ENCODE results near the gene DACT3. TPM values are rescaled to one million over a fixed set of nuclear protein-coding genes. Genes with fewer than 3 reads are reported as not detected.
A peak's percentile ranks its signal among the peaks of the same experiment; 100 is the strongest.

The DACT3 gene
- total and polyA plus RNA-seq, 4 donors: 24.4 to 216 (median 65.6) TPM

GRCh38 chr19:46614114-46614722 lies 46.8 kb downstream of the DACT3 start:
- Histone ChIP-seq H3K27me3 (ENCODE audit: control insufficient read depth in 1 of 2, insufficient read depth in 2 of 2, low read length in 1 of 2) (no peaks in the 10 kb centered on the region), H3K4me1 (ENCODE audit: control insufficient read depth in 1 of 2, insufficient read depth in 2 of 2, low read length in 2 of 2) (peaks cover 0 to 2% of the 10 kb centered on the region in 2 donors), H3K27ac (ENCODE audit: low read depth in 1 of 2, low read length in 2 of 2) (no peak overlapping the region), H3K36me3 (ENCODE audit: control insufficient read depth in 1 of 2, insufficient read depth in 2 of 2, low read length in 1 of 2) (no peaks in the 10 kb centered on the region), H3K9me3 (ENCODE audit: control insufficient read depth, low read length) (no peaks in the 10 kb centered on the region), H3K4me3 (ENCODE audit: low read length in 2 of 2) (no peak overlapping the region)
- peak; percentile 90 to 95 for DNase-seq
- intact Hi-C loops (cut with DNase I): loop anchor here in 1 of 2 donors (1.0 kb wide), 1 partner anchor 48 kb away; no protein-coding TSS in a partner anchor
- ATAC-seq (ENCODE audit: low FRiP score): peak; percentile 91
- WGBS, 2 donors: 3 to 5% methylated on average over 12 of the region's 12 CpGs

DNA sequence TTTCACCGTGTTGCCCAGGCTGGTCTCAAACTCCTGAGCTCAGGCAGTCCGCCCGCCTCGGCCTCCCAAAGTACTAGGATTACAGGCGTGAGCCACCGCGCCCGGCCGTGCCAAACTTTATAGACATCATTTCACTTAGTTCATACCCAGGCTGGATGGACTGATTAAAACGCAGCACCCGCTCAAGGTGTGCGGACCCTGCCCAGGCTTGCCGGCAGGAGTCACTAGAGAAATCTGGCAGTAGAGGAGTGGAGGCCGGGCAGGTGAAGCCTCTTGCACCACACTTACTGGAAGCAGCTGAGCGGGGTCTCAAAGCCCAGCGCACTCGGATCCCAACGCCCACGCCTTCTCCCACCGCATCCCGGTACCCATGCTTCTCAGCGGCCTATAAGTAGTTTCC lies 47.5 kb downstream of the DACT3 start:
- peak; percentile 48 to 74 for DNase-seq
- WGBS, 2 donors: 87 to 89% methylated on average over 22 of the region's 22 CpGs
- H3K27ac ChIP-seq (ENCODE audit: low read depth in 1 of 2, low read length in 2 of 2): no peak overlapping the region
- no peak overlapping the region for H3K4me3 ChIP-seq (ENCODE audit: low read length in 2 of 2)
- intact Hi-C loops (cut with DNase I): no loop called here
- H3K9me3 ChIP-seq (ENCODE audit: control insufficient read depth, low read length): no peaks in the 10 kb centered on the region
- no peak for ATAC-seq (ENCODE audit: low FRiP score)
- H3K27me3 ChIP-seq (ENCODE audit: control insufficient read depth in 1 of 2, insufficient read depth in 2 of 2, low read length in 1 of 2): no peaks in the 10 kb centered on the region
- peaks cover 0 to 3% of the 10 kb centered on the region in 2 donors for H3K36me3 ChIP-seq (ENCODE audit: control insufficient read depth in 1 of 2, insufficient read depth in 2 of 2, low read length in 1 of 2)
- H3K4me1 ChIP-seq (ENCODE audit: control insufficient read depth in 1 of 2, insufficient read depth in 2 of 2, low read length in 2 of 2): peaks cover 0 to under 1% of the 10 kb centered on the region in 2 donors

DNA sequence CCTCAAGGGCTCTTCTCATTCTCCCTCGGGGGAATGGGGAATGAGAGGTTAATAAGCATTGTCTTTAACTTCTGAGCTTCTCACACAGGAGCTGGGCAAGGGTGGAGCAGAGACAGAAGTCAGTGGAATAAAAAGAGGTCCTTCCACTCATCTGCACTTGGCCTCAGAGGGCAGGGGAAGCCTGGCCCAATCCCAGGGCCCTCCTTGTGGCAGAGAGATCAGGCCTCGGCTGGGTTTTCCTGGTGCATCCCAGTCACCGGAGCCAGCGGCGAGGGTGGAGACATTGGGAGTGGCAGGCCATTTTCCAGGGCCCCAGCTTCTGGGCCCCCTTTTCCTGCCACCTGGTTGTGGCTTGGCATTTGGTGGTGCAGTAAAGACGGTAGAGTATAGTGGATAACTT lies 49.2 kb downstream of the DACT3 start:
- DNase-seq (peak; percentile 33 to 57), ATAC-seq (ENCODE audit: low FRiP score) (no peak)

DNA sequence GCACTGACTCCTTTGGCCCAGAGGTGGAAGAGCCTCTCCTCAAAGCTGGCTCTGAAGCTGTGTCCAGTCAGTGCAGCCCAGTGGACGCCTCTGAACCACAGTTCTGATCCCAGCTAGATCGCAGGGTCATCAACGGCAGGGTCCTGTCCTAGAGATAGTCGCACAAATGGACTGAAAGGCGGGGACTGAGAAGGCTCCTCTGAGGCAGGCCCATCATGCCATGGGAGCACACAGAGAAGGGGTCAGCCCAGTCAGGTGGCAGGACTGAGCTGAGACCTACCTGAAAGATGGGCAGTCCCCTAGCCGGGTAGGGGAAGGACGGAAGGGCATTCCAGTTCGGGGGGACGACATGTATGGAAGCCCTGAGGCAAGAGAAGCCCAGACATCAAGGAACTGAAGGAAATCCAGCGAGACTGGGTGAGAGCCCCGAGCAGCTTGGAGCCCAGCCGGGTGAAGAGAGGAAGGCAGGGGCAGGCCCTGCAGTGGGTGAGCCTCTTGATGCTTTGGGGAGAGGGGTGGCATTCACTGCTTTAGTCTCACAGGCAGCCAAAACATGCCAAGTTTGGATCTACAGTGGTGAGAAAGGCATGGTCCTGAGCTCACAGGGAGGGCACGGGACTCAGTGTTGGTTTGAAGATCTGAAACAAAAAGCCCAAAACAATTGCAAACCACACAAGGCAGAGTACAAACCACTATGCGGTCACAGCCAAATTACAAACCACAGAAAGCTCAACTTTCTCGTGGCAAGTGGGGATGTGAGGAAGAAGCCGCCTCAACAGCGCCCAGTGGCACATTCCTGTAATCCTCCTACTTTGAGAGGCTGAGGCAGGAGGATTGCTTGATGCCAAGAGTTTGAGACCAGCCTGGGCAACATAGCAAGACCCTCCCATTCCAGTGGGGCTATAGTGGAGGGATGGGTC lies 49.9 kb downstream of the DACT3 start:
- Histone ChIP-seq H3K9me3 (ENCODE audit: control insufficient read depth, low read length) (no peaks in the 10 kb centered on the region), H3K4me1 (ENCODE audit: control insufficient read depth in 1 of 2, insufficient read depth in 2 of 2, low read length in 2 of 2) (no peaks in the 10 kb centered on the region), H3K27me3 (ENCODE audit: control insufficient read depth in 1 of 2, insufficient read depth in 2 of 2, low read length in 1 of 2) (no peaks in the 10 kb centered on the region), H3K4me3 (ENCODE audit: low read length in 2 of 2) (no peak overlapping the region), H3K27ac (ENCODE audit: low read depth in 1 of 2, low read length in 2 of 2) (no peak overlapping the region), H3K36me3 (ENCODE audit: control insufficient read depth in 1 of 2, insufficient read depth in 2 of 2, low read length in 1 of 2) (peaks cover 0 to 6% of the 10 kb centered on the region in 2 donors)
- DNase-seq (peak; percentile 39 to 69), ATAC-seq (ENCODE audit: low FRiP score) (no peak)
- 70% methylated on average over 17 of the region's 17 CpGs for WGBS, 2 donors
- intact Hi-C loops (cut with DNase I): loop anchor here in 1 of 2 donors (2.0 kb wide), 1 partner anchor 52 kb away; no protein-coding TSS in a partner anchor

More for the DNA sequence above, 49.2 kb downstream of the DACT3 start:
- H3K36me3 ChIP-seq (ENCODE audit: control insufficient read depth in 1 of 2, insufficient read depth in 2 of 2, low read length in 1 of 2): peaks cover 0 to 6% of the 10 kb centered on the region in 2 donors
- H3K4me1 ChIP-seq (ENCODE audit: control insufficient read depth in 1 of 2, insufficient read depth in 2 of 2, low read length in 2 of 2): no peaks in the 10 kb centered on the region
- 78 to 79% methylated on average over 6 of the region's 6 CpGs for WGBS, 2 donors
- H3K4me3 ChIP-seq (ENCODE audit: low read length in 2 of 2): no peak overlapping the region
- H3K27me3 ChIP-seq (ENCODE audit: control insufficient read depth in 1 of 2, insufficient read depth in 2 of 2, low read length in 1 of 2): no peaks in the 10 kb centered on the region
- no peaks in the 10 kb centered on the region for H3K9me3 ChIP-seq (ENCODE audit: control insufficient read depth, low read length)
- intact Hi-C loops (cut with DNase I): loop anchor here (1.0 to 2.0 kb wide), 2 partner anchors 10 to 51 kb away; partner anchors contain the start of gene CALM3 (in 1 of the 2)
- no peak overlapping the region for H3K27ac ChIP-seq (ENCODE audit: low read depth in 1 of 2, low read length in 2 of 2)

GRCh38 chr19:46610413-46610775 lies 50.6 kb downstream of the DACT3 start:
- Histone ChIP-seq H3K36me3 (ENCODE audit: control insufficient read depth in 1 of 2, insufficient read depth in 2 of 2, low read length in 1 of 2) (peaks cover 0 to 6% of the 10 kb centered on the region in 2 donors), H3K4me1 (ENCODE audit: control insufficient read depth in 1 of 2, insufficient read depth in 2 of 2, low read length in 2 of 2) (peaks cover 0 to 4% of the 10 kb centered on the region in 2 donors), H3K4me3 (ENCODE audit: low read length in 2 of 2) (no peak overlapping the region), H3K9me3 (ENCODE audit: control insufficient read depth, low read length) (no peaks in the 10 kb centered on the region), H3K27me3 (ENCODE audit: control insufficient read depth in 1 of 2, insufficient read depth in 2 of 2, low read length in 1 of 2) (no peaks in the 10 kb centered on the region), H3K27ac (ENCODE audit: low read depth in 1 of 2, low read length in 2 of 2) (no peak overlapping the region)
- 31 to 40% methylated on average over 5 of the region's 5 CpGs for WGBS, 2 donors
- ATAC-seq (ENCODE audit: low FRiP score) (no peak), DNase-seq (peak; percentile 23 to 24)
- intact Hi-C loops (cut with DNase I): loop anchor here in 1 of 2 donors (2.0 kb wide), 1 partner anchor 52 kb away; no protein-coding TSS in a partner anchor

DNA sequence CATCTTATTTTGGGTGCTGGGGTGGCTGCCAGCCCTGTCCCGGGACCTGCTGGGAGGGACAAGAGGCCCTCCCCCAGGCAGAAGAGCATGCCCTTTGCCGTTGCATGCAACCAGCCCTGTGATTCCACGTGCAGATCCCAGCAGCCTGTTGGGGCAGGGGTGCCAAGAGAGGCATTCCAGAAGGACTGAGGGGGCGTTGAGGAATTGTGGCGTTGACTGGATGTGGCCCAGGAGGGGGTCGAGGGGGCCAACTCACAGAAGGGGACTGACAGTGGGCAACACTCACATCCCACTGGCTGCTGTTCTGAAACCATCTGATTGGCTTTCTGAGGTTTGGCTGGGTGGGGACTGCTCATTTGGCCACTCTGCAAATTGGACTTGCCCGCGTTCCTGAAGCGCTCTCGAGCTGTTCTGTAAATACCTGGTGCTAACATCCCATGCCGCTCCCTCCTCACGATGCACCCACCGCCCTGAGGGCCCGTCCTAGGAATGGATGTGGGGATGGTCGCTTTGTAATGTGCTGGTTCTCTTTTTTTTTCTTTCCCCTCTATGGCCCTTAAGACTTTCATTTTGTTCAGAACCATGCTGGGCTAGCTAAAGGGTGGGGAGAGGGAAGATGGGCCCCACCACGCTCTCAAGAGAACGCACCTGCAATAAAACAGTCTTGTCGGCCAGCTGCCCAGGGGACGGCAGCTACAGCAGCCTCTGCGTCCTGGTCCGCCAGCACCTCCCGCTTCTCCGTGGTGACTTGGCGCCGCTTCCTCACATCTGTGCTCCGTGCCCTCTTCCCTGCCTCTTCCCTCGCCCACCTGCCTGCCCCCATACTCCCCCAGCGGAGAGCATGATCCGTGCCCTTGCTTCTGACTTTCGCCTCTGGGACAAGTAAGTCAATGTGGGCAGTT lies 51.2 kb downstream of the DACT3 start:
- Histone ChIP-seq H3K36me3 (ENCODE audit: control insufficient read depth in 1 of 2, insufficient read depth in 2 of 2, low read length in 1 of 2) (peaks cover 0 to 6% of the 10 kb centered on the region in 2 donors), H3K27me3 (ENCODE audit: control insufficient read depth in 1 of 2, insufficient read depth in 2 of 2, low read length in 1 of 2) (no peaks in the 10 kb centered on the region), H3K4me1 (ENCODE audit: control insufficient read depth in 1 of 2, insufficient read depth in 2 of 2, low read length in 2 of 2) (peaks cover 0 to 4% of the 10 kb centered on the region in 2 donors), H3K4me3 (ENCODE audit: low read length in 2 of 2) (no peak overlapping the region), H3K9me3 (ENCODE audit: control insufficient read depth, low read length) (no peaks in the 10 kb centered on the region), H3K27ac (ENCODE audit: low read depth in 1 of 2, low read length in 2 of 2) (no peak overlapping the region)
- peak; percentile 49 to 62 for DNase-seq
- 62 to 63% methylated on average over 28 to 30 of the region's 30 CpGs for WGBS, 2 donors
- intact Hi-C loops (cut with DNase I): loop anchor here (2.0 to 10.0 kb wide), 2 partner anchors 53 to 235 kb away; no protein-coding TSS in a partner anchor
- ATAC-seq (ENCODE audit: low FRiP score): no peak

GRCh38 chr19:46608581-46609345 lies 52.2 kb downstream of the DACT3 start:
- no peak for ATAC-seq (ENCODE audit: low FRiP score)
- no peaks in the 10 kb centered on the region for H3K27me3 ChIP-seq (ENCODE audit: control insufficient read depth in 1 of 2, insufficient read depth in 2 of 2, low read length in 1 of 2)
- H3K4me3 ChIP-seq (ENCODE audit: low read length in 2 of 2): no peak overlapping the region
- H3K4me1 ChIP-seq (ENCODE audit: control insufficient read depth in 1 of 2, insufficient read depth in 2 of 2, low read length in 2 of 2): peaks cover 0 to 4% of the 10 kb centered on the region in 2 donors
- no peaks in the 10 kb centered on the region for H3K9me3 ChIP-seq (ENCODE audit: control insufficient read depth, low read length)
- intact Hi-C loops (cut with DNase I): loop anchor here in 1 of 2 donors (10.0 kb wide), 1 partner anchor 236 kb away; no protein-coding TSS in a partner anchor
- peaks cover 0 to 6% of the 10 kb centered on the region in 2 donors for H3K36me3 ChIP-seq (ENCODE audit: control insufficient read depth in 1 of 2, insufficient read depth in 2 of 2, low read length in 1 of 2)
- peak; percentile 47 to 76 for DNase-seq
- no peak overlapping the region for H3K27ac ChIP-seq (ENCODE audit: low read depth in 1 of 2, low read length in 2 of 2)
- 87 to 88% methylated on average over 27 of the region's 27 CpGs for WGBS, 2 donors

Measured in aorta (tissue), 5 donors.